Stimulated activated CD8-positive, alpha-beta memory T cell treated with anti-CD3 and anti-CD28 coated beads, Interleukin-15, amount 100 ng/mL, for 1 hour (primary cell): ENCODE results near the gene SYNM.
"Not testable (repeated sequence)": the region's sequence is repeated elsewhere in the genome, so short reads cannot be mapped to it uniquely, and the experiment has no call there.

Source experiments
- DNase-seq: peaks from one replicate; pipeline ENCODE4 v3.0.0-alpha.2; 2020; ENCODE audit warnings: low read depth

The SYNM gene

GRCh38 chr15:99104788-99105513, at the start of gene SYNM:
SYNM (plus strand) TSS chr15:99105080; CDS start chr15:99105200, 120 bp downstream.
- no peak for DNase-seq

- DNase-seq = no peak
Observed at GRCh38 chr15:99055555-99056134, 49.2 kb upstream of the SYNM start.

GRCh38 chr15:99057020-99057419, 47.9 kb upstream of the SYNM start:
- DNase-seq = no peak

GRCh38 chr15:99057697-99058420, 47.0 kb upstream of the SYNM start:
- DNase-seq = no peak

- no peak for DNase-seq
Observed at GRCh38 chr15:99058421-99058870, 46.4 kb upstream of the SYNM start.

GRCh38 chr15:99059010-99059981, 45.6 kb upstream of the SYNM start:
- DNase-seq = no peak

GRCh38 chr15:99060186-99060585, 44.7 kb upstream of the SYNM start:
- DNase-seq = not testable (repeated sequence)

- DNase-seq = no peak
Observed at GRCh38 chr15:99062226-99062625, 42.7 kb upstream of the SYNM start.

GRCh38 chr15:99068186-99068585, 36.7 kb upstream of the SYNM start:
- DNase-seq = no peak

- DNase-seq = no peak
Observed at GRCh38 chr15:99070208-99070607, 34.7 kb upstream of the SYNM start.

GRCh38 chr15:99071091-99071680, 33.7 kb upstream of the SYNM start:
- DNase-seq = no peak

- DNase-seq = no peak
Observed at GRCh38 chr15:99073008-99073717, 31.7 kb upstream of the SYNM start.

- DNase-seq = no peak
Observed at GRCh38 chr15:99074446-99074845, 30.4 kb upstream of the SYNM start.

- not testable (repeated sequence) for DNase-seq
Observed at GRCh38 chr15:99075059-99075652, 29.7 kb upstream of the SYNM start.

- DNase-seq = no peak
Observed at GRCh38 chr15:99076109-99076508, 28.8 kb upstream of the SYNM start.

GRCh38 chr15:99076555-99077308, 28.1 kb upstream of the SYNM start:
- DNase-seq = no peak

- no peak for DNase-seq
Observed at GRCh38 chr15:99082798-99083197, 22.1 kb upstream of the SYNM start.

- no peak for DNase-seq
Observed at GRCh38 chr15:99084965-99085364, 19.9 kb upstream of the SYNM start.

GRCh38 chr15:99085413-99086326, 19.2 kb upstream of the SYNM start:
- no peak for DNase-seq
